Kidney epithelial cell (primary cell): ENCODE data around the gene HDGFL2. TPM values are rescaled to one million over a fixed set of nuclear protein-coding genes. Genes with fewer than 3 reads are reported as not detected.

ENCODE experiments used
- DNase-seq: peaks from one replicate; pipeline ENCODE4 v3.0.0-alpha.2; 2010; ENCODE audit warnings: low read depth
- H3K27me3 ChIP-seq: 2 replicates; pipeline ENCODE4 v1.6.0; 2011; ENCODE audit warnings: low read length; ENCODE audit not compliant: control insufficient read depth, insufficient read depth
- H3K36me3 ChIP-seq: 2 replicates; pipeline ENCODE4 v1.5.1; 2011; ENCODE audit warnings: low read length; ENCODE audit not compliant: control insufficient read depth, insufficient read depth
- H3K4me3 ChIP-seq: 2 replicates; pipeline ENCODE4 v1.5.1; 2011; ENCODE audit warnings: low read depth, mild to moderate bottlenecking, control low read depth, low read length
- CTCF ChIP-seq: IDR thresholded peaks from 2 replicates; pipeline ENCODE4 v1.5.1; 2011; ENCODE audit warnings: mild to moderate bottlenecking, moderate library complexity, low read length, control low read depth, inconsistent platforms; ENCODE audit not compliant: insufficient read depth, poor library complexity, severe bottlenecking
- total RNA-seq: library from RNA; depleted of rRNA; stranded (reverse); fragments of >200 nt; gene quantifications from 2 replicates; pipeline ENCODE4 v1.2.3, GENCODE V29; 2015

The HDGFL2 gene
- total RNA-seq, 1 donor from 2014 or later, result 82.0 TPM

GRCh38 chr19:4499318-4499717 is 27.2 kb downstream of the HDGFL2 start:
- H3K4me3 ChIP-seq, result no peak overlapping the region
- no peak for DNase-seq
- peaks cover 1% of the 10 kb centered on the region for H3K36me3 ChIP-seq
- TF ChIP-seq CTCF, result no peak
- H3K27me3 ChIP-seq, result no peaks in the 10 kb centered on the region

GRCh38 chr19:4499855-4500254 is 27.8 kb downstream of the HDGFL2 start:
- Histone ChIP-seq H3K4me3 (no peak overlapping the region), H3K27me3 (no peaks in the 10 kb centered on the region), H3K36me3 (peaks cover 1% of the 10 kb centered on the region)
- TF ChIP-seq CTCF, result no peak
- no peak for DNase-seq

DNA sequence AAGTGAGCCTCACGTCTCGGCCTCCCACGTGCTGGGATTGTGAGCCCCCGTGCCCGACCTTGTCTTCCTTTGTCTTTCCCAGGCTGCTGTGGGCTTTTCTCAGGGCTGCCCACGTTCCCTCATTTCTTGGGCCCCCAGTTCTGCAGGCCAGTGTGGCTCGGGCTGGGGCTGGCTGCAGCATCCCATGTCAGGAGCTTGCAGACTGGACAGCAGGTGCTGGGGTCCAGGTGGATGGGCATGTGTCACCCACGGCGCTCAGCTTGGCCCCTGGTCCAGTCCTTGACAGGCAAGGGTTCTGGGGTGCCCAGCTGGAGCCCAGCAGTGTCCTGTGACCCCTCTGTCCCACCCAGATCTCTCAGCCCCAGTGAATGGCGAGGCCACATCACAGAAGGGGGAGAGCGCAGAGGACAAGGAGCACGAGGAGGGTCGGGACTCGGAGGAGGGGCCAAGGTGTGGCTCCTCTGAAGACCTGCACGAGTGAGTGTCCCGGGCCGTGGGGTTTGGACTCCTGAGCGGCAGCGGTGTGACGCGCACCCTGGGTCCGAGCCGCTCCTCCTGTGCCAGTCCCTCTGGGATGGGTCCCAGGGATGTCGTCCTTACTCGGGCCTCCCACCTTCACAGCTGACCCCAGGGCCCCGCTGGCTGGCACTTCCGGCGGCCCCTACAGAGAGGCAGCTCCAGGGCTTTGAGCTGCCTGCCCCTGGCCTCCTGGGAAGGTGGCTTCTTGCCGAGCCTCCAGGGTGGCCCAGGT is 28.9 kb downstream of the HDGFL2 start:
- no peak for DNase-seq
- Histone ChIP-seq H3K36me3 (peaks cover 1% of the 10 kb centered on the region), H3K4me3 (no peak overlapping the region), H3K27me3 (no peaks in the 10 kb centered on the region)
- no peak for TF ChIP-seq CTCF

DNA sequence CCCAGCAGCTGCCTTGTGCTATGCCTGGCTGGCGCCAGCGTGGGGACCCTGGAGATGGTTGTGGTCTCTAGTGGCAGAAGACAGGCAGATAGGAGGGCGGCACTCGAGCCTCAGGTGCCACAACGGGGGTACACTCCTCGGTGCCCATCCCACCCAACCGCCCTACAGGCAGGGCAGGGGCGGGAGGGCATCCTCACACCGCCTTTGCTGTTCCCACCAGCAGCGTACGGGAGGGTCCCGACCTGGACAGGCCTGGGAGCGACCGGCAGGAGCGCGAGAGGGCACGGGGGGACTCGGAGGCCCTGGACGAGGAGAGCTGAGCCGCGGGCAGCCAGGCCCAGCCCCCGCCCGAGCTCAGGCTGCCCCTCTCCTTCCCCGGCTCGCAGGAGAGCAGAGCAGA is 29.6 kb downstream of the HDGFL2 start:
- no peak overlapping the region for H3K4me3 ChIP-seq
- DNase-seq, result no peak
- H3K27me3 ChIP-seq, result no peaks in the 10 kb centered on the region
- peaks cover 1% of the 10 kb centered on the region for H3K36me3 ChIP-seq
- TF ChIP-seq CTCF, result no peak

DNA sequence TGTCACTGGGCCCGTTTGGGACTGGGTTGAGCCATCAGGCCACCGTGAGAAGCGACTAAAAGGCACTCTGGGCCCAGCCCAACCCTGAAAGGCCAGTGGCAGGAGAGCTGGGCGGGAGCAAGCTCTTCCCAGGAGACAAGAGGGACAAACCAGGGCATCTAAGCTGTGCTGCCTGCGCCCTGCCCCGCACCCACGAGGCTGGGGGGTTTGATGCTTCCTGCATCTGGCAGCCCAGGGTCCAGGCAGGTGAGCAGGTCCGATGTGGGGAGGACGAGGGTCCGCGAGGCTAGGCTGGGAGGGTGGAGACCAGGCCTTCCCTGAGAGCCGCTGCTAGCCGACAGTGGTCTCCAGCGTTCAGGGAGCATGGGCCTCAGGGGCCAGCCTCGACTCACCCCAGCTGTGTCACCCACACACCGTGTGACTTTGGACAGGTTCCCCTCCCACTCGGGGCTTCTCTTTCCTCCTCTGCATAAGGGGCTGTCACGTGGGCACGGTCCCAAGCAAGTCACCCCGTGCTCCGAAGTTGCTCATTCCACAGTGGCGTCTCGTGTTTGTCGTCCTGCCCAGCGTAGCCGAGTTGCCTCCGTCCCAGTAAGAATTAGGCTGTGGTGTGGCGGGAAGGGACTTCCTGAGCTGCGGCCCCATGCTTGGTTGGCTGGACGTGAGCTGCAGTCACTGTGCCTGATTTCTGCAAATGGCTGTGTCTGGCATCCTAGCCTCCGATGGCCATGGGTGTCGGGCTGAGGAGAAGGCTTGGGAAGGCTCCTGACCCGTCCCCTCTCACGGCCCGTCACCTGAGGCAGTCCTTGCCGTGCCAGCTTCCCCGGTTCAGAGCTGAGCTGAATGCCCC is 30.4 kb downstream of the HDGFL2 start:
- Histone ChIP-seq H3K27me3 (no peaks in the 10 kb centered on the region), H3K4me3 (no peak overlapping the region), H3K36me3 (peaks cover 1% of the 10 kb centered on the region)
- DNase-seq, result no peak
- no peak for TF ChIP-seq CTCF
